Measurements from ENCODE around the gene ZNF628. TPM values are rescaled to one million over a fixed set of nuclear protein-coding genes. Genes with fewer than 3 reads are reported as not detected.

ZNF628 gene
- total RNA-seq, 4 donors from 2014 or later, result 5.4 to 17.9 (median 12.2) TPM

DNA sequence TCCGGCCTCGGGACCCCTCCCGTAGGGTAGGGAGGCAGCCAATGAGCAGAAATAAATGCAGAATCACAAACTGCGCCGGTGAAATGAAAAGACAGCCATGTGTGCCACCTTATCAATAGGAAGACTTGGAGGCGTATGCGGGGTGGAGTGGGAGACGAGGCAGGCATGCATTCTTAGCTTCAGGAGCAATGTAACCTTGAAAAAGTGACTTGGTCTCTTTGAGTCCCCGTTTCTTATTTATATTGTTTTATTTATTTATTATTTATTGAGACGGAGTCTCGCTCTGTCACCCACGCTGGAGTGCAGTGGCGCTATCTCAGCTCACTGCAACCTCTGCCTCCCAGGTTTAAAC is 27.8 kb downstream of the ZNF628 start:
- 24 to 31% methylated on average over 13 of the region's 13 CpGs for WGBS, 2 donors
- no peak overlapping the region for H3K4me3 ChIP-seq (ENCODE audit: low read depth, poor library complexity, severe bottlenecking)
- intact Hi-C loops (cut with DNase I; ENCODE audit: low total_unique reads), result no loop called here
- no peak for DNase-seq (ENCODE audit: low spot score in 2 of 2)
- no peak for TF ChIP-seq POLR2A (IDR thresholded peaks at IDR 0.05)

DNA sequence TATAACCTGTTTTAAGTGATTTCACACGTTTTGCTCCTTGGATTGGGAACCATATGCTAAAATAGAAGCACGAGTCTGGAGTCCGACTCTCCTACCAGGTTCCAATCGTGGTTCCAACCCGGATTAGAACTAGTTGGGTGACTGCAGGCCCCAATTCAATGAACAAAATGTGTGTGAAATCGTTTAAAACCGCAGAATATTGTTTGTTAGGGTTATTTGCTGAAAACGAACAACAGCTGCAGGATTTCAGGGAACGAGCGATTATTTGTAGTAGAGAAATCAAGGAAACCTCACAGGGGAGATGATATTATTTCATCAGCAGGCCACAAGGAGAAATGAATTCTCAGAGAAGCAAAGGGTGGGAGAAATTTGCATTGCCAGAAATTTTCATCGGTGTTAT is 28.6 kb downstream of the ZNF628 start:
- intact Hi-C loops (cut with DNase I; ENCODE audit: low total_unique reads), result no loop called here
- no peak overlapping the region for H3K4me3 ChIP-seq (ENCODE audit: low read depth, poor library complexity, severe bottlenecking)
- no peak for TF ChIP-seq POLR2A (IDR thresholded peaks at IDR 0.05)
- TF ChIP-seq, protein P1, sequence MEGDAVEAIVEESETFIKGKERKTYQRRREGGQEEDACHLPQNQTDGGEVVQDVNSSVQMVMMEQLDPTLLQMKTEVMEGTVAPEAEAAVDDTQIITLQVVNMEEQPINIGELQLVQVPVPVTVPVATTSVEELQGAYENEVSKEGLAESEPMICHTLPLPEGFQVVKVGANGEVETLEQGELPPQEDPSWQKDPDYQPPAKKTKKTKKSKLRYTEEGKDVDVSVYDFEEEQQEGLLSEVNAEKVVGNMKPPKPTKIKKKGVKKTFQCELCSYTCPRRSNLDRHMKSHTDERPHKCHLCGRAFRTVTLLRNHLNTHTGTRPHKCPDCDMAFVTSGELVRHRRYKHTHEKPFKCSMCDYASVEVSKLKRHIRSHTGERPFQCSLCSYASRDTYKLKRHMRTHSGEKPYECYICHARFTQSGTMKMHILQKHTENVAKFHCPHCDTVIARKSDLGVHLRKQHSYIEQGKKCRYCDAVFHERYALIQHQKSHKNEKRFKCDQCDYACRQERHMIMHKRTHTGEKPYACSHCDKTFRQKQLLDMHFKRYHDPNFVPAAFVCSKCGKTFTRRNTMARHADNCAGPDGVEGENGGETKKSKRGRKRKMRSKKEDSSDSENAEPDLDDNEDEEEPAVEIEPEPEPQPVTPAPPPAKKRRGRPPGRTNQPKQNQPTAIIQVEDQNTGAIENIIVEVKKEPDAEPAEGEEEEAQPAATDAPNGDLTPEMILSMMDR (IDR thresholded peaks at IDR 0.05), result no peak
- WGBS, 2 donors, result 85 to 88% methylated on average over 11 of the region's 11 CpGs
- DNase-seq (ENCODE audit: low spot score in 2 of 2), result no peak

DNA sequence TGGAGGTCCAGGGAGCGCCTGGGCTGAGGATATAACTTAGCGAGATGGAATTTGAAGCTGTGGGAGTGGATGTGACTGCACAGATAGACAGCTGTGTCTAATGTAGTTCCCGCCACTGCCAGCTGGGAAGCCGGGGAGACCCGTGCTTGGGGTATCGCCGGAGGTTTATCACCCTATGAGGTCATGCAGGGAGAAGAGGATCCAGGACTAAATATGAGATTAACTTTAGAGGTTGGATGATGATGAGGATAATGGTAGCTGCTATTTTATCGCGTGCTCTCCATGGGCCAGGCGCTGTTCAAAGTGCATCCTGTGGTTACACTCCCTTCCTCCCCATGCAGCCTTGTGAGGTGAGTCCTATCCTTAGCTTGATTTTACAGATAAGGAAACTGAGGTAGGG is 31.7 kb downstream of the ZNF628 start:
- no peak for TF ChIP-seq POLR2A (IDR thresholded peaks at IDR 0.05)
- TF ChIP-seq, protein P1 (IDR thresholded peaks at IDR 0.05), result no peak
- no peak for DNase-seq (ENCODE audit: low spot score in 2 of 2)
- WGBS, 2 donors, result 76 to 77% methylated on average over 10 of the region's 10 CpGs
- no peak overlapping the region for H3K4me3 ChIP-seq (ENCODE audit: low read depth, poor library complexity, severe bottlenecking)
- intact Hi-C loops (cut with DNase I; ENCODE audit: low total_unique reads), result no loop called here

DNA sequence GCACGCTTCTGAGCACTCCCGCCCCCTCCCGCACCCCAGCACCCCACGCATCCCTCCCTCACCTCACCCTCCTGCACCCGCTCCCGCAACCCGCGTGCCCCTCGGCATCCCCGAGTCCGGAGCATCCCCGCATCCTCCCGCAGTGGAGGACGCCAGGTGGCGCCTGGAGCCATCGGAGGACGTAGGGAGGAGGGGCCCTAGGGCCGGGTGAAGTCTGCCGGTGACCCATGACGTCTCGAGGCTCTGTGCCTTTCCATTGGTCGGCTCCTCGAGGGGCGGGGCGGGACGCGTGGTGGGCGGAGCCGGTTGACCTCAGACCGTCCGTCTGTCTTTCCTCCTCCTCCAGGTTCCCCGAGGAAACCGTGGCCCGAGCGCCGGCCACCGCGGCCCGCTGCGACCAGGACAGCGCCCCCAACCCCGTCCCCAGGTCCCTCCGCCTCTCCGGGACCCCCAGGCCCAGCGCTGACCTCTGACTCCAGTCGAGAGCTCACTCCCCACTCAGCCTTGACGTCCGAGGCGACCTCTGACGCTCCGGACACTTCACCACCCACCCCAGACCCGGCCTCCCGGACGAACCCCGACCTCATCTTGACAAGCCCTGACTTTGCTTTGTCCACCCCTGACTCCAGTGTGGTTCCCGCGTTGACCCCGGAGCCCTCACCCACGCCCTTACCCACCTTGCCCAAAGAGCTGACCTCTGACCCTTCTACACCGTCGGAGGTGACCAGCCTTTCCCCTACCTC is 40.6 kb downstream of the ZNF628 start:
- WGBS, 2 donors, result 9 to 11% methylated on average over 58 of the region's 61 CpGs
- DNase-seq (ENCODE audit: low spot score in 2 of 2), result peak; percentile 90 to 99
- H3K4me3 ChIP-seq (ENCODE audit: low read depth, poor library complexity, severe bottlenecking), result no peak overlapping the region
- intact Hi-C loops (cut with DNase I; ENCODE audit: low total_unique reads), result loop anchor here (5.0 to 10.0 kb wide), 2 partner anchors 98 to 115 kb away; no protein-coding TSS in a partner anchor
- TF ChIP-seq, protein P1 (IDR thresholded peaks at IDR 0.05), result peak in 1 of 3 donors; percentile 62
- no peak for TF ChIP-seq POLR2A (IDR thresholded peaks at IDR 0.05)

DNA sequence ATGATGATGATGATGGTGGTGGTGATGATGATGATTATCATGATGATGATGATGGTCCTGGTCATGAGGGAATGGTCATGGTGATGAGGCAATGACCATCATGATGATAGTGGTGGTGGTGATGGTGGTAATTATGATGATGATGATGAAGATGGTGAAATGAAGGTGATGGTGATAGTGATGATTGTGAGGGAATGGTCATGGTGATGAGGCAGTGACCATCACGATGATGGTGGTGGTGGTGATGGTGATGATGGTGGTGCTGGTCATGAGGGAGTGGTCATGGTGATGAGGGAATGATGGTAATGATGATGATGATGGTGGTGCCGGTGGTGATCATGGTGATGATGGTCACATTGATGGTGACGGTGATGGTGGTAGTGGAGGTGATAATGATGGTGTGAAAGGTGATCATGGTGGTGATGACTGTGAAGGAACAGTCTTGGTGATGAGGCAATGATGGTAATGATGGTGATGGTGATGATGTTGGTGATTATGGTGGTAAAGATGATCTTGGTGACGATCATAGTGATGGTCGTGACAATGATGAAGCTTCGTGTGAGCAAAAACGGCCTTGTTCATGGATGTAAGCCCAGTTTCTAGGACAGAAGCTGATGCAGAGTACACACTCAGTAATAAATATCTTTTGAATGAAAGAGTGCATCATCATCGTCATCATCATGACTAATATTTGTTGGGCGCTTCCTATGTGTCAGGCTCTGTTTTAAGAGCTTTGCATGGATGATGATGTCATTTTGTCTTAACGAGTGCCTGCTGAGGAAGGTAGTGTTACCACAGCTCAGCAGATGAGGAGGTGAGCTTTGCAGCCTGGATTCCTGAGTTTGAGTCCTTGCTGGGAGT is 43.3 kb downstream of the ZNF628 start:
- H3K4me3 ChIP-seq (ENCODE audit: low read depth, poor library complexity, severe bottlenecking), result no peak overlapping the region
- WGBS, 2 donors, result 77 to 83% methylated on average over 10 of the region's 10 CpGs
- intact Hi-C loops (cut with DNase I; ENCODE audit: low total_unique reads), result loop anchor here (5.0 to 10.0 kb wide), 2 partner anchors 95 to 113 kb away; no protein-coding TSS in a partner anchor
- DNase-seq (ENCODE audit: low spot score in 2 of 2), result no peak
- TF ChIP-seq, protein P1 (IDR thresholded peaks at IDR 0.05), result peak in 1 of 3 donors; percentile 15
- no peak for TF ChIP-seq POLR2A (IDR thresholded peaks at IDR 0.05)

DNA sequence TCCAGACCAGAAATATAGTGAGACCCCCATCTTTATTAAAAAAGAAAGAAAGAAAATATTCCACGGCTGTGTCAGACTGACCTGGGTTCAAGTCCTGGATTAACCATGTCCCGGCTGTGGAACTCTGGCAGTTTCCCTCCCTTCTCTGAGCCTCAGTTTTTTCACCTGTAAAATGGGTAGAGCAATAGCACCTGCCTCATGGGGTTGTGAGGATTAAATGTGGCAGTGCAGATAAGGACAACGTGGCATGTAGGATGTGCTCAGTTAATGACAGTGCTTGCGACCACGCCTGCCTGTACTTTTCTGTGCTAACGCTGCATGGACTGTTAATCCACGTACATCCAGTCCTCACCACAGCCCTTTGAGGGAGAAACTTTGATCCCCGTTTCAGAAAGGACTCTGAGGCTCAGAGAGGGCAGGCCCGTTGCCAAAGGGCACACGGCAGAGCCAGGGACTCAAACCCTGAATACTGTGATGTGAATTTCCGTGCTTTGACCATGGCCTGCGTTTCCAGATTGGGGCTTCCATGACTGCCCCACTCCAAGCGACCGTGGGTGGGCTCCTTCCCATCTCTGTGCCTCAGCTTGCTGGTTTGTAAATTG is 44.4 kb downstream of the ZNF628 start:
- WGBS, 2 donors, result 74 to 78% methylated on average over 14 of the region's 14 CpGs
- no peak overlapping the region for H3K4me3 ChIP-seq (ENCODE audit: low read depth, poor library complexity, severe bottlenecking)
- intact Hi-C loops (cut with DNase I; ENCODE audit: low total_unique reads), result no loop called here
- no peak for DNase-seq (ENCODE audit: low spot score in 2 of 2)
- TF ChIP-seq POLR2A (IDR thresholded peaks at IDR 0.05), result no peak
- TF ChIP-seq, protein P1 (IDR thresholded peaks at IDR 0.05), result no peak
